Ishikawa (cell line): ENCODE data around the gene ZNF280D.

Experiments used
- CEBPB ChIP-seq: IDR thresholded peaks from 2 replicates; pipeline ENCODE4 v1.6.1; 2012
- CREB1 ChIP-seq: IDR thresholded peaks from 2 replicates; pipeline ENCODE4 v1.6.1; 2012; ENCODE audit warnings: low read depth
- EGR1 ChIP-seq: IDR thresholded peaks from 2 replicates; pipeline ENCODE4 v1.6.1; 2012
- EP300 ChIP-seq: IDR thresholded peaks from 2 replicates; pipeline ENCODE4 v1.6.1; 2012; ENCODE audit warnings: borderline replicate concordance
- FOXM1 ChIP-seq: IDR thresholded peaks from 2 replicates; pipeline ENCODE4 v1.6.1; 2012; ENCODE audit warnings: low read depth, borderline replicate concordance
- MAX ChIP-seq: IDR thresholded peaks from 2 replicates; pipeline ENCODE4 v1.6.1; 2012
- NFIC ChIP-seq: IDR thresholded peaks from 2 replicates; pipeline ENCODE4 v1.6.1; 2012
- RAD21 ChIP-seq: IDR thresholded peaks from 2 replicates; pipeline ENCODE4 v1.6.1; 2012; ENCODE audit warnings: low read depth
- REST ChIP-seq: IDR thresholded peaks from 2 replicates; pipeline ENCODE4 v1.6.1; 2012; ENCODE audit warnings: low read depth, mild to moderate bottlenecking
- TAF1 ChIP-seq: IDR thresholded peaks from 2 replicates; pipeline ENCODE4 v1.6.1; 2012; ENCODE audit warnings: low read depth, mild to moderate bottlenecking
- TCF12 ChIP-seq: IDR thresholded peaks from 2 replicates; pipeline ENCODE4 v1.6.1; 2012; ENCODE audit warnings: low read depth
- TEAD4 ChIP-seq: IDR thresholded peaks from 2 replicates; pipeline ENCODE4 v1.6.1; 2012
- USF1 ChIP-seq: IDR thresholded peaks from 2 replicates; pipeline ENCODE4 v1.6.1; 2012
- YY1 ChIP-seq: IDR thresholded peaks from 2 replicates; pipeline ENCODE4 v1.6.1; 2012; ENCODE audit warnings: low read depth
- ZBTB7A ChIP-seq: IDR thresholded peaks from 2 replicates; pipeline ENCODE4 v1.6.1; 2012; ENCODE audit warnings: low read depth

The ZNF280D gene

GRCh38 chr15:56677271-56677670 lies 56.0 kb downstream of the ZNF280D start:
- TF ChIP-seq EP300 = no peak
- no peak for TF ChIP-seq TCF12
- no peak for TF ChIP-seq EGR1
- no peak for TF ChIP-seq MAX
- no peak for TF ChIP-seq USF1
- TF ChIP-seq YY1 = no peak
- TF ChIP-seq ZBTB7A = no peak
- no peak for TF ChIP-seq NFIC
- no peak for TF ChIP-seq RAD21
- no peak for TF ChIP-seq TEAD4
- no peak for TF ChIP-seq CREB1
- no peak for TF ChIP-seq FOXM1

GRCh38 chr15:56675930-56676329 lies 57.4 kb downstream of the ZNF280D start:
- TF ChIP-seq TAF1 = no peak
- TF ChIP-seq MAX = no peak
- TF ChIP-seq CREB1 = no peak
- TF ChIP-seq RAD21 = no peak
- no peak for TF ChIP-seq TEAD4
- no peak for TF ChIP-seq EP300
- no peak for TF ChIP-seq EGR1
- TF ChIP-seq USF1 = no peak

- TF ChIP-seq REST (no peak), CREB1 (no peak), ZBTB7A (no peak), MAX (no peak), TAF1 (no peak), FOXM1 (no peak), EP300 (no peak), RAD21 (no peak), NFIC (no peak), EGR1 (no peak), TCF12 (no peak), YY1 (no peak), CEBPB (no peak)
Observed at GRCh38 chr15:56674857-56675256, 58.5 kb downstream of the ZNF280D start.

- TF ChIP-seq REST (no peak), YY1 (no peak), NFIC (no peak), EP300 (no peak), MAX (no peak), ZBTB7A (no peak), RAD21 (no peak), TCF12 (no peak), FOXM1 (no peak), CREB1 (no peak), USF1 (no peak), EGR1 (no peak), CEBPB (no peak), TAF1 (no peak)
Observed at GRCh38 chr15:56672721-56673120, 60.6 kb downstream of the ZNF280D start.

- TF ChIP-seq REST = no peak
- TF ChIP-seq YY1 = no peak
- no peak for TF ChIP-seq FOXM1
- no peak for TF ChIP-seq ZBTB7A
- no peak for TF ChIP-seq USF1
- TF ChIP-seq TAF1 = no peak
- no peak for TF ChIP-seq RAD21
- TF ChIP-seq TEAD4 = no peak
- TF ChIP-seq CEBPB = no peak
- TF ChIP-seq EGR1 = no peak
Observed at GRCh38 chr15:56667517-56667916, 65.8 kb downstream of the ZNF280D start.
